ENCODE results near the gene PNPLA7.
A peak's percentile ranks its signal among the peaks of the same experiment; 100 is the strongest.

PNPLA7 gene

GRCh38 chr9:137449931-137450538, 100.2 kb downstream of the PNPLA7 start:
- no peak for DNase-seq (ENCODE audit: low spot score)

- DNase-seq (ENCODE audit: low spot score): no peak
Observed at GRCh38 chr9:137449081-137449844, 100.9 kb downstream of the PNPLA7 start.

- no peak for DNase-seq (ENCODE audit: low spot score)
Observed at GRCh38 chr9:137448602-137448962, 101.6 kb downstream of the PNPLA7 start.

- no peak for DNase-seq (ENCODE audit: low spot score)
Observed at GRCh38 chr9:137447722-137448601, 102.2 kb downstream of the PNPLA7 start.

GRCh38 chr9:137446851-137447471, 103.2 kb downstream of the PNPLA7 start:
- DNase-seq (ENCODE audit: low spot score): peak; percentile 57

- DNase-seq (ENCODE audit: low spot score): no peak
Observed at GRCh38 chr9:137445930-137446431, 104.2 kb downstream of the PNPLA7 start.

- DNase-seq (ENCODE audit: low spot score): peak; percentile 86
Observed at GRCh38 chr9:137445275-137445807, 104.9 kb downstream of the PNPLA7 start.

- no peak for DNase-seq (ENCODE audit: low spot score)
Observed at GRCh38 chr9:137444106-137444790, 106.0 kb downstream of the PNPLA7 start.

- no peak for DNase-seq (ENCODE audit: low spot score)
Observed at GRCh38 chr9:137441935-137442321, 108.3 kb downstream of the PNPLA7 start.

GRCh38 chr9:137441289-137441934, 108.8 kb downstream of the PNPLA7 start, which contains the start of gene ENTPD8:
Gene ENTPD8 (minus strand): TSS chr9:137441357. CDS start chr9:137438285, 3,072 bp downstream.
- no peak for DNase-seq (ENCODE audit: low spot score)

GRCh38 chr9:137439158-137439714, 111.0 kb downstream of the PNPLA7 start:
- no peak for DNase-seq (ENCODE audit: low spot score)

- DNase-seq (ENCODE audit: low spot score): no peak
Observed at GRCh38 chr9:137438591-137439157, 111.5 kb downstream of the PNPLA7 start.

GRCh38 chr9:137437691-137438590, 112.3 kb downstream of the PNPLA7 start:
- no peak for DNase-seq (ENCODE audit: low spot score)

GRCh38 chr9:137436761-137437600, 113.2 kb downstream of the PNPLA7 start:
- no peak for DNase-seq (ENCODE audit: low spot score)

GRCh38 chr9:137435980-137436760, 114.0 kb downstream of the PNPLA7 start:
- DNase-seq (ENCODE audit: low spot score): peak; percentile 97

GRCh38 chr9:137435381-137435891, 114.8 kb downstream of the PNPLA7 start:
- DNase-seq (ENCODE audit: low spot score): no peak

Measured in AG20443 (cell line).